ENCODE measurements around the gene CAPRIN1. TPM values are rescaled to one million over a fixed set of nuclear protein-coding genes. Genes with fewer than 3 reads are reported as not detected.
"Not testable (repeated sequence)": the region's sequence is repeated elsewhere in the genome, so short reads cannot be mapped to it uniquely, and the experiment has no call there.

Gene CAPRIN1
- polyA plus RNA-seq, 2 of the 4 experiments (the other 2 are of a cell fraction), result 159 to 255 TPM

GRCh38 chr11:34091825-34092224 is 40.3 kb downstream of the CAPRIN1 start:
- Histone ChIP-seq H3K27ac (no peak overlapping the region), H3K4me1 (no peaks in the 10 kb centered on the region), H3K4me2 (no peak overlapping the region), H3K9me3 (no peaks in the 10 kb centered on the region), H3K4me3 (no peak overlapping the region)
- ChIA-PET CTCF (interaction anchor here (0.9 to 1.8 kb wide), 3 partner anchors 12 to 104 kb away, joined by 3 to 7 read pairs (median 3); no protein-coding TSS in a partner anchor), POLR2A (no interaction called here)
- 96% methylated on average over 1 of the region's 1 CpG for WGBS (ENCODE audit: missing lambda C conversion rate)
- ATAC-seq (no peak), DNase-seq (ENCODE audit: low read depth in 1 of 2, low spot score in 1 of 2) (no peak), FAIRE-seq (no peak)
- TF ChIP-seq, protein P1, sequence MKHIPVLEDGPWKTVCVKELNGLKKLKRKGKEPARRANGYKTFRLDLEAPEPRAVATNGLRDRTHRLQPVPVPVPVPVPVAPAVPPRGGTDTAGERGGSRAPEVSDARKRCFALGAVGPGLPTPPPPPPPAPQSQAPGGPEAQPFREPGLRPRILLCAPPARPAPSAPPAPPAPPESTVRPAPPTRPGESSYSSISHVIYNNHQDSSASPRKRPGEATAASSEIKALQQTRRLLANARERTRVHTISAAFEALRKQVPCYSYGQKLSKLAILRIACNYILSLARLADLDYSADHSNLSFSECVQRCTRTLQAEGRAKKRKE (CRISPR knock-in tag; IDR thresholded peaks at IDR 0.05; ENCODE audit: low read depth), result no peak
- TF ChIP-seq JUN (IDR thresholded peaks at IDR 0.05), result no peak
- TF ChIP-seq, protein P2, sequence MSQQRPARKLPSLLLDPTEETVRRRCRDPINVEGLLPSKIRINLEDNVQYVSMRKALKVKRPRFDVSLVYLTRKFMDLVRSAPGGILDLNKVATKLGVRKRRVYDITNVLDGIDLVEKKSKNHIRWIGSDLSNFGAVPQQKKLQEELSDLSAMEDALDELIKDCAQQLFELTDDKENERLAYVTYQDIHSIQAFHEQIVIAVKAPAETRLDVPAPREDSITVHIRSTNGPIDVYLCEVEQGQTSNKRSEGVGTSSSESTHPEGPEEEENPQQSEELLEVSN (IDR thresholded peaks at IDR 0.05; ENCODE audit: borderline replicate concordance, low read depth), result no peak
- TF ChIP-seq CEBPB (IDR thresholded peaks at IDR 0.05), result no peak
- TF ChIP-seq TFCP2L1 (CRISPR knock-in tag; IDR thresholded peaks at IDR 0.05), result no peak
- TF ChIP-seq, protein P3, sequence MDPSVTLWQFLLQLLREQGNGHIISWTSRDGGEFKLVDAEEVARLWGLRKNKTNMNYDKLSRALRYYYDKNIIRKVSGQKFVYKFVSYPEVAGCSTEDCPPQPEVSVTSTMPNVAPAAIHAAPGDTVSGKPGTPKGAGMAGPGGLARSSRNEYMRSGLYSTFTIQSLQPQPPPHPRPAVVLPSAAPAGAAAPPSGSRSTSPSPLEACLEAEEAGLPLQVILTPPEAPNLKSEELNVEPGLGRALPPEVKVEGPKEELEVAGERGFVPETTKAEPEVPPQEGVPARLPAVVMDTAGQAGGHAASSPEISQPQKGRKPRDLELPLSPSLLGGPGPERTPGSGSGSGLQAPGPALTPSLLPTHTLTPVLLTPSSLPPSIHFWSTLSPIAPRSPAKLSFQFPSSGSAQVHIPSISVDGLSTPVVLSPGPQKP (IDR thresholded peaks at IDR 0.05; ENCODE audit: low read depth, low read length), result no peak

- POLR2A ChIA-PET, result interaction anchor here (1.7 to 2.0 kb wide), 2 partner anchors 10 to 19 kb away, joined by 3 to 5 read pairs; partner anchors contain the start of gene NAT10
- WGBS (ENCODE audit: missing lambda C conversion rate), result 93% methylated on average over 2 of the region's 2 CpGs
- CTCF ChIA-PET, result interaction anchor here (0.9 to 1.6 kb wide), 3 partner anchors 8 to 24 kb away, joined by 3 to 4 read pairs (median 4); no protein-coding TSS in a partner anchor
- H3K27ac ChIP-seq; H3K4me2 ChIP-seq; FAIRE-seq; H3K9me3 ChIP-seq; H3K4me1 ChIP-seq; ATAC-seq; H3K4me3 ChIP-seq; DNase-seq (ENCODE audit: low read depth in 1 of 2, low spot score in 1 of 2): not testable (repeated sequence)
Measured at GRCh38 chr11:34094900-34095299, 43.4 kb downstream of the CAPRIN1 start.

GRCh38 chr11:34098813-34099212 is 47.3 kb downstream of the CAPRIN1 start:
- Histone ChIP-seq H3K27ac (no peak overlapping the region), H3K4me1 (no peaks in the 10 kb centered on the region), H3K4me2 (no peak overlapping the region), H3K4me3 (no peak overlapping the region), H3K9me3 (no peaks in the 10 kb centered on the region)
- WGBS (ENCODE audit: missing lambda C conversion rate), result 96% methylated on average over 2 of the region's 2 CpGs
- no peak for TF ChIP-seq JUN (IDR thresholded peaks at IDR 0.05)
- TF ChIP-seq PBX3 (IDR thresholded peaks at IDR 0.05), result no peak
- TF ChIP-seq, protein P4, sequence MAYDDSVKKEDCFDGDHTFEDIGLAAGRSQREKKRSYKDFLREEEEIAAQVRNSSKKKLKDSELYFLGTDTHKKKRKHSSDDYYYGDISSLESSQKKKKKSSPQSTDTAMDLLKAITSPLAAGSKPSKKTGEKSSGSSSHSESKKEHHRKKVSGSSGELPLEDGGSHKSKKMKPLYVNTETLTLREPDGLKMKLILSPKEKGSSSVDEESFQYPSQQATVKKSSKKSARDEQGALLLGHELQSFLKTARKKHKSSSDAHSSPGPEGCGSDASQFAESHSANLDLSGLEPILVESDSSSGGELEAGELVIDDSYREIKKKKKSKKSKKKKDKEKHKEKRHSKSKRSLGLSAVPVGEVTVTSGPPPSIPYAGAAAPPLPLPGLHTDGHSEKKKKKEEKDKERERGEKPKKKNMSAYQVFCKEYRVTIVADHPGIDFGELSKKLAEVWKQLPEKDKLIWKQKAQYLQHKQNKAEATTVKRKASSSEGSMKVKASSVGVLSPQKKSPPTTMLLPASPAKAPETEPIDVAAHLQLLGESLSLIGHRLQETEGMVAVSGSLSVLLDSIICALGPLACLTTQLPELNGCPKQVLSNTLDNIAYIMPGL (CRISPR knock-in tag; IDR thresholded peaks at IDR 0.05; ENCODE audit: borderline replicate concordance), result no peak
- no peak for TF ChIP-seq MAFK (IDR thresholded peaks at IDR 0.05; ENCODE audit: partially characterized antibody)
- TF ChIP-seq, protein P3 (IDR thresholded peaks at IDR 0.05; ENCODE audit: low read depth, low read length), result no peak
- TF ChIP-seq, protein P5, sequence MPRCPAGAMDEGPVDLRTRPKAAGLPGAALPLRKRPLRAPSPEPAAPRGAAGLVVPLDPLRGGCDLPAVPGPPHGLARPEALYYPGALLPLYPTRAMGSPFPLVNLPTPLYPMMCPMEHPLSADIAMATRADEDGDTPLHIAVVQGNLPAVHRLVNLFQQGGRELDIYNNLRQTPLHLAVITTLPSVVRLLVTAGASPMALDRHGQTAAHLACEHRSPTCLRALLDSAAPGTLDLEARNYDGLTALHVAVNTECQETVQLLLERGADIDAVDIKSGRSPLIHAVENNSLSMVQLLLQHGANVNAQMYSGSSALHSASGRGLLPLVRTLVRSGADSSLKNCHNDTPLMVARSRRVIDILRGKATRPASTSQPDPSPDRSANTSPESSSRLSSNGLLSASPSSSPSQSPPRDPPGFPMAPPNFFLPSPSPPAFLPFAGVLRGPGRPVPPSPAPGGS (IDR thresholded peaks at IDR 0.05), result no peak
- no peak for TF ChIP-seq NPAS2 (CRISPR knock-in tag; IDR thresholded peaks at IDR 0.05; ENCODE audit: borderline replicate concordance)
- TF ChIP-seq ESRRA (IDR thresholded peaks at IDR 0.05; ENCODE audit: borderline replicate concordance, low read length), result no peak
- no peak for TF ChIP-seq ZFP36 (IDR thresholded peaks at IDR 0.05; ENCODE audit: borderline replicate concordance, partially characterized antibody)
- TF ChIP-seq KDM1A (IDR thresholded peaks at IDR 0.05; ENCODE audit: low read depth), result no peak
- no peak for TF ChIP-seq ZC3H11A (IDR thresholded peaks at IDR 0.05)
- TF ChIP-seq CBX8 (IDR thresholded peaks at IDR 0.05), result no peak
- TF ChIP-seq EHMT2 (IDR thresholded peaks at IDR 0.05; ENCODE audit: low read depth), result no peak
- no peak for TF ChIP-seq RARB (CRISPR knock-in tag; IDR thresholded peaks at IDR 0.05)
- TF ChIP-seq HOXA7 (CRISPR knock-in tag; IDR thresholded peaks at IDR 0.05), result no peak
- no peak for DNase-seq (ENCODE audit: low read depth in 1 of 2, low spot score in 1 of 2)
- no peak for ATAC-seq
- ChIA-PET POLR2A (no interaction called here), CTCF (interaction anchor here (1.4 kb wide), 1 partner anchor 101 kb away, joined by 4 read pairs; no protein-coding TSS in a partner anchor)
- FAIRE-seq, result no peak
